ENCODE data around the gene EIF2B5.

DNA sequence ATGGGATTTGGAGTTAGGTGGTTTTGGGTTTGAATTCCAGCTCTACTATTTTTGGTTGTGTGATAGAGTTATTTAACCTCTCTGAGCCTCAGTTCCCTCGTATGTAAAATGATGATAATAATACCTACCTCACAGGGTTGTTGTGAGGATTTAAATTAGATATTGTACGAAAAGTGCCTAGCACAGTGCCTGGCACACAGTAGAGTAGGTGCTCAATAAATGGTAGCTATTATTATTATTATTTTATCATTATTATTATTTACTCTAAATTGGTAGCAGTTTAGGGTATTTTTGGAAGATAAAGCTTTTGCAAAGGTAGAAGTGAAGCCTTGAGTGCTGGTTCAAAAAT, 38.2 kb downstream of the EIF2B5 start:
- TF ChIP-seq, protein P1, sequence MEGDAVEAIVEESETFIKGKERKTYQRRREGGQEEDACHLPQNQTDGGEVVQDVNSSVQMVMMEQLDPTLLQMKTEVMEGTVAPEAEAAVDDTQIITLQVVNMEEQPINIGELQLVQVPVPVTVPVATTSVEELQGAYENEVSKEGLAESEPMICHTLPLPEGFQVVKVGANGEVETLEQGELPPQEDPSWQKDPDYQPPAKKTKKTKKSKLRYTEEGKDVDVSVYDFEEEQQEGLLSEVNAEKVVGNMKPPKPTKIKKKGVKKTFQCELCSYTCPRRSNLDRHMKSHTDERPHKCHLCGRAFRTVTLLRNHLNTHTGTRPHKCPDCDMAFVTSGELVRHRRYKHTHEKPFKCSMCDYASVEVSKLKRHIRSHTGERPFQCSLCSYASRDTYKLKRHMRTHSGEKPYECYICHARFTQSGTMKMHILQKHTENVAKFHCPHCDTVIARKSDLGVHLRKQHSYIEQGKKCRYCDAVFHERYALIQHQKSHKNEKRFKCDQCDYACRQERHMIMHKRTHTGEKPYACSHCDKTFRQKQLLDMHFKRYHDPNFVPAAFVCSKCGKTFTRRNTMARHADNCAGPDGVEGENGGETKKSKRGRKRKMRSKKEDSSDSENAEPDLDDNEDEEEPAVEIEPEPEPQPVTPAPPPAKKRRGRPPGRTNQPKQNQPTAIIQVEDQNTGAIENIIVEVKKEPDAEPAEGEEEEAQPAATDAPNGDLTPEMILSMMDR (IDR thresholded peaks at IDR 0.05) = no peak
- TF ChIP-seq POLR2A (IDR thresholded peaks at IDR 0.05) = no peak

All from testis (tissue), 2 donors.